ENCODE measurements around the gene RELB. TPM values are rescaled to one million over a fixed set of nuclear protein-coding genes. Genes with fewer than 3 reads are reported as not detected.
"Not testable (repeated sequence)": the region's sequence is repeated elsewhere in the genome, so short reads cannot be mapped to it uniquely, and the experiment has no call there.

The RELB gene
- total RNA-seq, 3 donors from 2014 or later = 20.9 to 30.3 (median 21.1) TPM

- DNase-seq = no peak
- intact Hi-C loops (cut with DNase I, micrococcal nuclease) = no loop called here
- Histone ChIP-seq H3K4me1 (ENCODE audit: low read depth) (no peaks in the 10 kb centered on the region), H3K4me3 (no peak overlapping the region), H3K9me3 (no peaks in the 10 kb centered on the region), H3K36me3 (ENCODE audit: low read depth) (no peaks in the 10 kb centered on the region)
- no peak for ATAC-seq
- TF ChIP-seq, protein P1, sequence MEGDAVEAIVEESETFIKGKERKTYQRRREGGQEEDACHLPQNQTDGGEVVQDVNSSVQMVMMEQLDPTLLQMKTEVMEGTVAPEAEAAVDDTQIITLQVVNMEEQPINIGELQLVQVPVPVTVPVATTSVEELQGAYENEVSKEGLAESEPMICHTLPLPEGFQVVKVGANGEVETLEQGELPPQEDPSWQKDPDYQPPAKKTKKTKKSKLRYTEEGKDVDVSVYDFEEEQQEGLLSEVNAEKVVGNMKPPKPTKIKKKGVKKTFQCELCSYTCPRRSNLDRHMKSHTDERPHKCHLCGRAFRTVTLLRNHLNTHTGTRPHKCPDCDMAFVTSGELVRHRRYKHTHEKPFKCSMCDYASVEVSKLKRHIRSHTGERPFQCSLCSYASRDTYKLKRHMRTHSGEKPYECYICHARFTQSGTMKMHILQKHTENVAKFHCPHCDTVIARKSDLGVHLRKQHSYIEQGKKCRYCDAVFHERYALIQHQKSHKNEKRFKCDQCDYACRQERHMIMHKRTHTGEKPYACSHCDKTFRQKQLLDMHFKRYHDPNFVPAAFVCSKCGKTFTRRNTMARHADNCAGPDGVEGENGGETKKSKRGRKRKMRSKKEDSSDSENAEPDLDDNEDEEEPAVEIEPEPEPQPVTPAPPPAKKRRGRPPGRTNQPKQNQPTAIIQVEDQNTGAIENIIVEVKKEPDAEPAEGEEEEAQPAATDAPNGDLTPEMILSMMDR (IDR thresholded peaks at IDR 0.05) = no peak
Measured at GRCh38 chr19:44993526-44993925, 7.7 kb upstream of the RELB start.

DNA sequence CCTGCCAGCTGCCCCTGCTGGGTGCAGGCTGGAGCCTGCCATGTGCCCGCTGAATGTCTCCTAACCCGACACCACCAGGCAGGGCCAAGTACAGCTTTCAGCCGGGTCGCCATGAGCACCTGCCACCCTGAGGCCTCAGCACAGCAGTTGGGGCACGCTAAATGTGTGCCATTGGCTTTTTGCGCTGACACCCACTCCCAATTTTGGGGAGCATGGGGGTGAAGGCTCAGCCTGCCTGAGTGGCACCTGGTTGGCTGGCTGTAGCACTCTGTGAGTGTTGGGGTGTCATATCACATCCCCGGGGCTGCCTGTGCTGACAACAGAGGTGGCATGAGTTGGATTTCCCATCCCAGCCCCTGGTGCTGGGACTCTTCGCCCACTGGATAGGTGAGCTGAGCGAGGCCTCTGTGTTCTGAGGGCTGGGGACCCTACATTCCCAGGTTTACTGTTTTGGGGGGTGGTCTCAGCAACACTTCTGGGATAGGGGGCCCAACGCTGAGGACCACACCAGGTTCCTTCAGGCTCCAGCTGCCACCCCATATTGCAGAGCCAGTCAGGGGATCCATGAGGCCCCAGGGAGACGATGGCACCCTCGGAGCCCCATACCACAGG is 7.2 kb upstream of the RELB start:
- no peak for DNase-seq
- no peaks in the 10 kb centered on the region for H3K4me1 ChIP-seq (ENCODE audit: low read depth)
- ATAC-seq = no peak
- intact Hi-C loops (cut with DNase I, micrococcal nuclease) = no loop called here
- TF ChIP-seq, protein P1 (IDR thresholded peaks at IDR 0.05) = no peak
- H3K9me3 ChIP-seq = no peaks in the 10 kb centered on the region
- H3K4me3 ChIP-seq = no peak overlapping the region
- no peaks in the 10 kb centered on the region for H3K36me3 ChIP-seq (ENCODE audit: low read depth)

DNA sequence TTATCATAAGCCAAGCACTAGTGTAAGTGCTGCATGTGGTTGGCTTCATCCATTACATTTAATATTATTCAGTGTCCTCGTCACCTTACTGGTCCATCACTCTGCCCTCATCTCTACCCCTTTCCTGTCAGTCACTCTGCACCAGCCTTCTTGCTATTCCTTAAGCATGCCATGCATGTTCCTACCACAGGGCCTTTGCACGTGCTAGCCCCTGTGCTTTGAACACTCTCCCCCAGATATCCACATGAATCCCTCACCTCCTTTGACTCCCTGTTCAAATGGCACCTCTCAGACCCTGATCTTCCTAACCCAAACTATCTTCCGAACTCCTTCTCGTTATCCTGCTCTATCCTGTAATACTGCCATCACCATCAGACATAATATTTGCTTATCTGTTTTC is 3.2 kb upstream of the RELB start:
- H3K9me3 ChIP-seq = no peaks in the 10 kb centered on the region
- H3K36me3 ChIP-seq (ENCODE audit: low read depth) = peaks cover 3% of the 10 kb centered on the region
- intact Hi-C loops (cut with DNase I, micrococcal nuclease) = no loop called here
- peaks cover 12% of the 10 kb centered on the region for H3K4me1 ChIP-seq (ENCODE audit: low read depth)
- TF ChIP-seq, protein P1 (IDR thresholded peaks at IDR 0.05) = no peak
- ATAC-seq = no peak
- DNase-seq = no peak
- H3K4me3 ChIP-seq = no peak overlapping the region

GRCh38 chr19:44999131-44999925 is 1.9 kb upstream of the RELB start:
- H3K36me3 ChIP-seq (ENCODE audit: low read depth); DNase-seq; H3K9me3 ChIP-seq; intact Hi-C loops (cut with DNase I, micrococcal nuclease); H3K4me3 ChIP-seq; ATAC-seq: not testable (repeated sequence)
- H3K4me1 ChIP-seq (ENCODE audit: low read depth) = peaks cover 15% of the 10 kb centered on the region

GRCh38 chr19:45000665-45001064 is 599 bp upstream of the RELB start:
- H3K9me3 ChIP-seq; H3K4me3 ChIP-seq; H3K36me3 ChIP-seq (ENCODE audit: low read depth); intact Hi-C loops (cut with DNase I, micrococcal nuclease); ATAC-seq: not testable (repeated sequence)
- H3K4me1 ChIP-seq (ENCODE audit: low read depth) = peaks cover 19% of the 10 kb centered on the region
- DNase-seq = peak in 1 of 3 donors; percentile 30

DNA sequence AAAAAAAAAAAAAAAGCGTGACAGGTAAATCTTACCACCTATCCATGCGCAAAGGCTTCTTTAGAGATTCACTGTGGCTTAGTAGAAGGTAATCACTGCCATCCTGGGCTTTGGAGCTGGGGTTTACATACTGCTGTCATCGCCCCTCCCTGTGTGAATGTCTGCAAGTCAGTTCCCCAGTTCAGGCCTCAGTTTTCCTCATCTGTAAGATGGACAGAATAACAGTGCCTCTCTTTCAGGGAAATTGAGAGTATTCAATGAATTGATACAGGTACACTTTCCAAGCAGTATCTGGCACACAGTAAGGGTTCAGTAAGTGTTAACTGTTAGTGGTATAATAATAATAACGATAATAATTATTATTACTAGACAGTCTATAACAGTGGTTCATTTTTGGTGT is 2.2 kb downstream of the RELB start:
- intact Hi-C loops (cut with DNase I, micrococcal nuclease) = no loop called here
- Histone ChIP-seq H3K9me3 (no peaks in the 10 kb centered on the region), H3K4me3 (no peak overlapping the region), H3K4me1 (ENCODE audit: low read depth) (peaks cover 41% of the 10 kb centered on the region), H3K36me3 (ENCODE audit: low read depth) (peaks cover 3% of the 10 kb centered on the region)
- DNase-seq (no peak), ATAC-seq (no peak)
- TF ChIP-seq, protein P1 (IDR thresholded peaks at IDR 0.05) = no peak

All from mucosa of descending colon (tissue), 3 donors.